ENCODE data around the gene SPHK1. TPM values are rescaled to one million over a fixed set of nuclear protein-coding genes. Genes with fewer than 3 reads are reported as not detected.

Gene SPHK1
- total RNA-seq, 2 experiments from 2014 or later = 10.9 to 12.0 TPM

GRCh38 chr17:76388966-76389888 lies 4.8 kb downstream of the SPHK1 start:
- DNase-seq = no peak
- no peak overlapping the region for H3K27ac Mint-ChIP-seq
- no peaks in the 10 kb centered on the region for H3K27me3 Mint-ChIP-seq
- H3K9me3 Mint-ChIP-seq = no peaks in the 10 kb centered on the region
- no peak overlapping the region for H3K4me3 Mint-ChIP-seq
- peaks cover 2% of the 10 kb centered on the region for H3K4me1 Mint-ChIP-seq
- H3K36me3 Mint-ChIP-seq = peaks cover 5% of the 10 kb centered on the region

GRCh38 chr17:76390003-76390421 lies 5.6 kb downstream of the SPHK1 start:
- no peak overlapping the region for H3K27ac Mint-ChIP-seq
- no peak overlapping the region for H3K4me3 Mint-ChIP-seq
- H3K4me1 Mint-ChIP-seq = peaks cover 2% of the 10 kb centered on the region
- no peaks in the 10 kb centered on the region for H3K27me3 Mint-ChIP-seq
- H3K36me3 Mint-ChIP-seq = peaks cover 5% of the 10 kb centered on the region
- no peaks in the 10 kb centered on the region for H3K9me3 Mint-ChIP-seq
- DNase-seq = no peak

GRCh38 chr17:76391200-76391715 lies 6.8 kb downstream of the SPHK1 start:
- Mint-ChIP-seq H3K9me3 (no peaks in the 10 kb centered on the region), H3K4me1 (peaks cover 2% of the 10 kb centered on the region), H3K36me3 (peaks cover 5% of the 10 kb centered on the region), H3K27me3 (no peaks in the 10 kb centered on the region), H3K4me3 (no peak overlapping the region), H3K27ac (no peak overlapping the region)
- no peak for DNase-seq

GRCh38 chr17:76394166-76394565 lies 9.8 kb downstream of the SPHK1 start:
- Mint-ChIP-seq H3K9me3 (no peaks in the 10 kb centered on the region), H3K4me3 (no peak overlapping the region), H3K27ac (no peak overlapping the region), H3K4me1 (no peaks in the 10 kb centered on the region), H3K27me3 (no peaks in the 10 kb centered on the region), H3K36me3 (peaks cover 7% of the 10 kb centered on the region)
- DNase-seq = no peak

- peaks cover 8% of the 10 kb centered on the region for H3K36me3 Mint-ChIP-seq
- no peaks in the 10 kb centered on the region for H3K27me3 Mint-ChIP-seq
- no peaks in the 10 kb centered on the region for H3K4me1 Mint-ChIP-seq
- H3K4me3 Mint-ChIP-seq = no peak overlapping the region
- no peaks in the 10 kb centered on the region for H3K9me3 Mint-ChIP-seq
- no peak overlapping the region for H3K27ac Mint-ChIP-seq
- no peak for DNase-seq
Measured at GRCh38 chr17:76395980-76396379, 11.6 kb downstream of the SPHK1 start.

- no peak for DNase-seq
- H3K36me3 Mint-ChIP-seq = peaks cover 5% of the 10 kb centered on the region
- H3K9me3 Mint-ChIP-seq = no peaks in the 10 kb centered on the region
- no peaks in the 10 kb centered on the region for H3K27me3 Mint-ChIP-seq
- no peaks in the 10 kb centered on the region for H3K4me1 Mint-ChIP-seq
- H3K4me3 Mint-ChIP-seq = no peak overlapping the region
- peak overlapping the region; percentile 39 for H3K27ac Mint-ChIP-seq
Measured at GRCh38 chr17:76397184-76397583, 12.8 kb downstream of the SPHK1 start.

GRCh38 chr17:76397687-76398522 lies 13.5 kb downstream of the SPHK1 start:
- peaks cover 5% of the 10 kb centered on the region for H3K36me3 Mint-ChIP-seq
- no peak overlapping the region for H3K27ac Mint-ChIP-seq
- DNase-seq = peak; percentile 76
- no peak overlapping the region for H3K4me3 Mint-ChIP-seq
- no peaks in the 10 kb centered on the region for H3K4me1 Mint-ChIP-seq
- no peaks in the 10 kb centered on the region for H3K9me3 Mint-ChIP-seq
- H3K27me3 Mint-ChIP-seq = no peaks in the 10 kb centered on the region

GRCh38 chr17:76398523-76399174 lies 14.2 kb downstream of the SPHK1 start:
- DNase-seq = no peak
- Mint-ChIP-seq H3K36me3 (peaks cover 5% of the 10 kb centered on the region), H3K9me3 (no peaks in the 10 kb centered on the region), H3K4me1 (no peaks in the 10 kb centered on the region), H3K27me3 (no peaks in the 10 kb centered on the region), H3K4me3 (no peak overlapping the region), H3K27ac (no peak overlapping the region)

- no peaks in the 10 kb centered on the region for H3K27me3 Mint-ChIP-seq
Measured at GRCh38 chr17:76399175-76400172, 15.1 kb downstream of the SPHK1 start.

GRCh38 chr17:76402711-76403110 lies 18.3 kb downstream of the SPHK1 start:
- H3K27me3 Mint-ChIP-seq = no peaks in the 10 kb centered on the region
- H3K36me3 Mint-ChIP-seq = peaks cover 2% of the 10 kb centered on the region
- H3K27ac Mint-ChIP-seq = no peak overlapping the region

More at GRCh38 chr17:76399175-76400172, 15.1 kb downstream of the SPHK1 start:
- no peaks in the 10 kb centered on the region for H3K9me3 Mint-ChIP-seq
- H3K4me1 Mint-ChIP-seq = no peaks in the 10 kb centered on the region
- DNase-seq = no peak
- H3K36me3 Mint-ChIP-seq = peaks cover 7% of the 10 kb centered on the region
- no peak overlapping the region for H3K4me3 Mint-ChIP-seq
- no peak overlapping the region for H3K27ac Mint-ChIP-seq

GRCh38 chr17:76404256-76404655 lies 19.8 kb downstream of the SPHK1 start:
- H3K27ac Mint-ChIP-seq = no peak overlapping the region
- H3K4me1 Mint-ChIP-seq = peaks cover 4% of the 10 kb centered on the region
- no peak overlapping the region for H3K4me3 Mint-ChIP-seq
- H3K27me3 Mint-ChIP-seq = no peaks in the 10 kb centered on the region
- no peak for DNase-seq
- no peaks in the 10 kb centered on the region for H3K9me3 Mint-ChIP-seq
- peaks cover 2% of the 10 kb centered on the region for H3K36me3 Mint-ChIP-seq

More at GRCh38 chr17:76402711-76403110, 18.3 kb downstream of the SPHK1 start:
- no peak for DNase-seq
- Mint-ChIP-seq H3K4me3 (no peak overlapping the region), H3K9me3 (no peaks in the 10 kb centered on the region), H3K4me1 (no peaks in the 10 kb centered on the region)

- Mint-ChIP-seq H3K9me3 (no peaks in the 10 kb centered on the region), H3K27ac (no peak overlapping the region), H3K36me3 (peaks cover 1% of the 10 kb centered on the region), H3K4me3 (no peak overlapping the region), H3K27me3 (no peaks in the 10 kb centered on the region), H3K4me1 (peaks cover 4% of the 10 kb centered on the region)
- DNase-seq = no peak
Measured at GRCh38 chr17:76404976-76405563, 20.7 kb downstream of the SPHK1 start.

- Mint-ChIP-seq H3K4me1 (peaks cover 4% of the 10 kb centered on the region), H3K9me3 (no peaks in the 10 kb centered on the region), H3K27ac (no peak overlapping the region), H3K4me3 (no peak overlapping the region), H3K36me3 (peaks cover 1% of the 10 kb centered on the region), H3K27me3 (no peaks in the 10 kb centered on the region)
- DNase-seq = no peak
Measured at GRCh38 chr17:76405607-76405966, 21.2 kb downstream of the SPHK1 start.
